HepG2 (cell line): ENCODE data around the gene TMEM167B.

Experiments used
- ASH2L ChIP-seq: fragments of 300-600, 200-600 bp; sonication (generic); IDR thresholded peaks from 2 replicates; pipeline ENCODE4 v1.7.0; 2017; ENCODE audit warnings: low read depth, mild to moderate bottlenecking, moderate library complexity, mixed read lengths, low read length; ENCODE audit not compliant: insufficient read length
- ATF1 ChIP-seq: IDR thresholded peaks from 2 replicates; pipeline ENCODE4 v1.6.1; 2016; ENCODE audit warnings: mild to moderate bottlenecking, control low read depth
- BHLHE40 ChIP-seq: IDR thresholded peaks from 2 replicates; pipeline ENCODE4 v1.6.1; 2011; ENCODE audit warnings: low read length, improper control_type of control experiment
- CTCF ChIP-seq: sonication (generic); formaldehyde crosslinking; IDR thresholded peaks from 2 replicates; pipeline ENCODE4 v1.5.0; 2020; ENCODE audit warnings: mild to moderate bottlenecking, missing genetic modification reagents, moderate library complexity
- EP300 ChIP-seq, 3 experiments: sonication (generic) in 1 of 3; formaldehyde crosslinking in 1 of 3; IDR thresholded peaks; 2 replicates each; pipeline versions ENCODE4 v1.5.1 to v1.6.1; 2011 to 2020; ENCODE audit warnings: low read depth in 2 of 3, low read length in 2 of 3, borderline replicate concordance in 1 of 3, improper control_type of control experiment in 1 of 3, mild to moderate bottlenecking in 1 of 3, missing genetic modification reagents in 1 of 3, moderate library complexity in 1 of 3
- GABPA ChIP-seq, 2 experiments: IDR thresholded peaks; 2 replicates each; pipeline ENCODE4 v1.6.1; 2011 to 2016; ENCODE audit warnings: low read depth in 2 of 2, low read length in 1 of 2, missing biosample characterization in 1 of 2, missing genetic modification characterization in 1 of 2
- NRL ChIP-seq: sonication (generic); formaldehyde crosslinking; IDR thresholded peaks from 2 replicates; pipeline ENCODE4 v1.5.0; 2020; ENCODE audit warnings: missing genetic modification reagents, mild to moderate bottlenecking, moderate library complexity, borderline replicate concordance
- REPIN1 ChIP-seq: sonication (generic); formaldehyde crosslinking; IDR thresholded peaks from 2 replicates; pipeline ENCODE4 v1.8.0; 2022; ENCODE audit warnings: missing genetic modification reagents, low read depth, mild to moderate bottlenecking, borderline replicate concordance
- USF2 ChIP-seq, 2 experiments: sonication (generic) in 1 of 2; formaldehyde crosslinking in 1 of 2; IDR thresholded peaks; 2 replicates each; pipeline versions ENCODE4 v1.5.1 to v1.6.1; 2011 to 2020; ENCODE audit warnings: borderline replicate concordance in 1 of 2, low read depth in 1 of 2, low read length in 1 of 2, mild to moderate bottlenecking in 1 of 2, missing genetic modification reagents in 1 of 2, moderate library complexity in 1 of 2
- ZNF3 ChIP-seq: IDR thresholded peaks from 2 replicates; pipeline ENCODE4 v1.7.0; 2017; ENCODE audit warnings: inconsistent platforms
- ZSCAN29 ChIP-seq: sonication (generic); formaldehyde crosslinking; conservative IDR thresholded peaks from 2 replicates; pipeline ENCODE4 v1.4.0; 2020; ENCODE audit warnings: mild to moderate bottlenecking, missing genetic modification reagents
- TF ChIP-seq, protein P1 (sequence below), 2 experiments: fragments of 450-650 bp in 1 of 2; sonication (generic) in 1 of 2; formaldehyde crosslinking in 1 of 2; IDR thresholded peaks; 2 replicates each; pipeline versions ENCODE4 v1.6.1 to v1.8.0; 2016 to 2022; ENCODE audit warnings: antibody characterized with exemption in 1 of 2, mild to moderate bottlenecking in 1 of 2, missing genetic modification reagents in 1 of 2

DNA sequence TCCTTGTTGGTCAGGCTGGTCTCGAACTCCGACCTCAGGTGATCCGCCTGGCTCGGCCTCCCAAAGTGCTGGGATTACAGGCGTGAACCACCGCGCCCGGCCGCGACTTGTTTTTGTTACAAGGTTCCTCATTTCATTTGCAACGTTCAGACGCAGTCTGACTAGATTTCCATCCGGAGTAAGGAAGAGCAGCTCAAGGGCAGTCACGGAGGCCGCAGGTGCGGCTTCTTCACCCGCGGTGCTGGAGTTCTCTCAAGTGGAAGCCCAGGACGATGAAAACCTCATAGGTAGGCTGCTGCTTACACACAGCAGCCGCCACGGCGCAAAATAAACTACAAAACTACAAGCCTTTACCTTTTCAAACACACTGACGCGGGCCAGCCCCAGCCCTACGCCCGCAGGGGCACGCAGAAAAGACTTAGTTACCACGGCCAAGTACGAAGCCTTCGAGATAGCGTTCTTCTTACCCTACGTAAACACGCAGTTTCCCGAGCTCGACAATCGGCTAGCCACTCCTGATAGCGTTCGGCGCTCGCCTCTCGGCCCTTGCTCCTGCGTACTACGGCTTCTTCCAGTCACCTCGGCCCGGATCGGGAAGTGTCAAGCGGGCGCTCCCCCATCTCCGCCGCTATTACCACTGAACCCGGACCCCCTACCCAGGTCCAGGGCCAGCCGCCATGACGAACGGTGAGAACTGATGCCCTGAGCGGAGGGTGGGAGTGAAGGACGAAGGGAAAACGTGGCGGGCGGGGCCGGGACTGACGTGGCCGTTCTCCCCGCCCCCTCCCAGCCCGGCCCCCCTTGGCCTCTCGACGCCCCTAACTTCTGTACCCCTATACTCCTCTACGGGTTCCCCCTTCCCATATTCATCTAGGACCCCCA, at the start of gene TMEM167B:
- peak; percentile 44 for TF ChIP-seq GABPA (IDR thresholded peaks at IDR 0.05; ENCODE audit: low read depth, low read length)
- TF ChIP-seq GABPA (CRISPR knock-in tag; IDR thresholded peaks at IDR 0.05; ENCODE audit: low read depth): peak; percentile 74
- peak; percentile 36 to 40; a peak in 2 of 4 replicates for TF ChIP-seq EP300 (IDR thresholded peaks at IDR 0.05; ENCODE audit: low read depth in 2 of 2, low read length in 2 of 2)
- TF ChIP-seq EP300 (CRISPR knock-in tag; IDR thresholded peaks at IDR 0.05; ENCODE audit: borderline replicate concordance): peak; percentile 66
- TF ChIP-seq ATF1: peak; percentile 76; the same call in 1 of the 2 replicates
- no peak for TF ChIP-seq BHLHE40
- peak; percentile 78 for TF ChIP-seq NRL
- TF ChIP-seq ZSCAN29: peak; percentile 87
- TF ChIP-seq, protein P1, sequence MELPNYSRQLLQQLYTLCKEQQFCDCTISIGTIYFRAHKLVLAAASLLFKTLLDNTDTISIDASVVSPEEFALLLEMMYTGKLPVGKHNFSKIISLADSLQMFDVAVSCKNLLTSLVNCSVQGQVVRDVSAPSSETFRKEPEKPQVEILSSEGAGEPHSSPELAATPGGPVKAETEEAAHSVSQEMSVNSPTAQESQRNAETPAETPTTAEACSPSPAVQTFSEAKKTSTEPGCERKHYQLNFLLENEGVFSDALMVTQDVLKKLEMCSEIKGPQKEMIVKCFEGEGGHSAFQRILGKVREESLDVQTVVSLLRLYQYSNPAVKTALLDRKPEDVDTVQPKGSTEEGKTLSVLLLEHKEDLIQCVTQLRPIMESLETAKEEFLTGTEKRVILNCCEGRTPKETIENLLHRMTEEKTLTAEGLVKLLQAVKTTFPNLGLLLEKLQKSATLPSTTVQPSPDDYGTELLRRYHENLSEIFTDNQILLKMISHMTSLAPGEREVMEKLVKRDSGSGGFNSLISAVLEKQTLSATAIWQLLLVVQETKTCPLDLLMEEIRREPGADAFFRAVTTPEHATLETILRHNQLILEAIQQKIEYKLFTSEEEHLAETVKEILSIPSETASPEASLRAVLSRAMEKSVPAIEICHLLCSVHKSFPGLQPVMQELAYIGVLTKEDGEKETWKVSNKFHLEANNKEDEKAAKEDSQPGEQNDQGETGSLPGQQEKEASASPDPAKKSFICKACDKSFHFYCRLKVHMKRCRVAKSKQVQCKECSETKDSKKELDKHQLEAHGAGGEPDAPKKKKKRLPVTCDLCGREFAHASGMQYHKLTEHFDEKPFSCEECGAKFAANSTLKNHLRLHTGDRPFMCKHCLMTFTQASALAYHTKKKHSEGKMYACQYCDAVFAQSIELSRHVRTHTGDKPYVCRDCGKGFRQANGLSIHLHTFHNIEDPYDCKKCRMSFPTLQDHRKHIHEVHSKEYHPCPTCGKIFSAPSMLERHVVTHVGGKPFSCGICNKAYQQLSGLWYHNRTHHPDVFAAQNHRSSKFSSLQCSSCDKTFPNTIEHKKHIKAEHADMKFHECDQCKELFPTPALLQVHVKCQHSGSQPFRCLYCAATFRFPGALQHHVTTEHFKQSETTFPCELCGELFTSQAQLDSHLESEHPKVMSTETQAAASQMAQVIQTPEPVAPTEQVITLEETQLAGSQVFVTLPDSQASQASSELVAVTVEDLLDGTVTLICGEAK (IDR thresholded peaks at IDR 0.05): no peak
- TF ChIP-seq, protein P1 (CRISPR knock-in tag; IDR thresholded peaks at IDR 0.05): peak; percentile 73; the same call in 1 of the 2 replicates
- no peak; the same call in 1 of the 2 replicates for TF ChIP-seq ZNF3 (CRISPR knock-in tag)
- TF ChIP-seq REPIN1 (CRISPR knock-in tag): peak; percentile 83
- TF ChIP-seq USF2 (IDR thresholded peaks at IDR 0.05; ENCODE audit: low read depth, low read length): no peak
- TF ChIP-seq USF2 (CRISPR knock-in tag; IDR thresholded peaks at IDR 0.05; ENCODE audit: borderline replicate concordance): no peak
- TF ChIP-seq CTCF: peak; percentile 27; the same call in 1 of the 2 replicates
- TF ChIP-seq ASH2L: peak; percentile 98
